Activated CD4-positive, alpha-beta T cell treated with anti-CD3 and anti-CD28 coated beads for 36 hours (primary cell): ENCODE results near the gene IGSF8. TPM values are rescaled to one million over a fixed set of nuclear protein-coding genes. Genes with fewer than 3 reads are reported as not detected.

Source experiments
- ATAC-seq: fragments of 200-7000 bp; cut with Tn5 transposase; one replicate; pipeline ENCODE4 v1.10.0; 2021; ENCODE audit warnings: mild to moderate bottlenecking, moderate library complexity
- CTCF ChIA-PET: fragments of 350-600 bp; sonication (Branson Sonifier 250); formaldehyde crosslinking; loops from one replicate; lab custom pipeline; 2021; ENCODE audit warnings: antibody characterized with exemption; lab: Charles Lee
- POLR2A ChIA-PET: fragments of 350-600 bp; sonication (Branson Sonifier 250); formaldehyde crosslinking; loops from one replicate; lab custom pipeline; 2021; ENCODE audit warnings: antibody characterized with exemption, inconsistent platforms; lab: Charles Lee
- DNase-seq: peaks from one replicate; pipeline ENCODE4 v3.0.0-alpha.2; 2020
- H3K27ac Mint-ChIP-seq: one replicate; pipeline ENCODE4 v1.8.0; 2021; ENCODE audit warnings: mixed read lengths
- H3K27me3 Mint-ChIP-seq: one replicate; pipeline ENCODE4 v1.8.0; 2021; ENCODE audit warnings: mixed read lengths
- H3K36me3 Mint-ChIP-seq: one replicate; pipeline ENCODE4 v1.8.0; 2021; ENCODE audit warnings: low read depth, mixed read lengths
- H3K4me1 Mint-ChIP-seq: one replicate; pipeline ENCODE4 v1.8.0; 2021; ENCODE audit warnings: mixed read lengths
- H3K4me3 Mint-ChIP-seq: one replicate; pipeline ENCODE4 v1.8.0; 2021; ENCODE audit warnings: mild to moderate bottlenecking, moderate library complexity, mixed read lengths
- H3K9me3 Mint-ChIP-seq: one replicate; pipeline ENCODE4 v1.8.0; 2021; ENCODE audit warnings: low read depth, mixed read lengths
- intact Hi-C, 2 experiments: fragments of 100-400 bp; cut with DNase I in 1 of 2; cut with micrococcal nuclease in 1 of 2; formaldehyde crosslinking; loops; one replicate each; pipeline versions ENCODE4 v1.14.2 to v1.15.1; 2022 to 2024; cut with DNase I, micrococcal nuclease
- total RNA-seq, 2 experiments: library from RNA; stranded (reverse); gene quantifications; one replicate each; pipeline ENCODE4 v1.2.3, GENCODE V29; 2021

IGSF8 gene
- total RNA-seq, 2 experiments from 2014 or later, result 29.2 to 33.8 TPM

DNA sequence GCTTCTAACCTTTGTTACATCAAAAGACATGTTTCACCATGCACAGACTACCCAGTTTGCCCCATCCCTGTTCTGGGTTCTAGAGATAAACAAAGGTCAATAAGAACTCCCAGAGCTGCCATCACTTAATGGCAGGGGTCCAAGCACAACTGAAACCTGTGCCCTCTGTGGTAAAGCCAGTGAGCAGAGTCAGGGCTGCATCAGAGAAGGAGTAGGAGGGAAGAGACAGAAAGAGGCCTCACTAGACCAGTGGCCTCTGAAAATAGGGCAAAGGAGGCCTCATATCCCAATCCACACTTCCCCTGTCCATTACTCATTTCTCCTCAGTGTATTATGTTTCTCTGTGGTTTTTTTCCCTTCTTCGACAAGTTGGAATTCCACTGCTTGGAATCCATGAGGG, 27.3 kb upstream of the IGSF8 start:
- Mint-ChIP-seq H3K36me3 (no peaks in the 10 kb centered on the region), H3K4me1 (no peaks in the 10 kb centered on the region), H3K4me3 (no peak overlapping the region), H3K9me3 (no peaks in the 10 kb centered on the region), H3K27me3 (peaks cover 2% of the 10 kb centered on the region), H3K27ac (no peak overlapping the region)
- CTCF ChIA-PET, result no interaction called here
- intact Hi-C loops, result no loop called here
- DNase-seq (no peak), ATAC-seq (no peak)
- POLR2A ChIA-PET, result no interaction called here

DNA sequence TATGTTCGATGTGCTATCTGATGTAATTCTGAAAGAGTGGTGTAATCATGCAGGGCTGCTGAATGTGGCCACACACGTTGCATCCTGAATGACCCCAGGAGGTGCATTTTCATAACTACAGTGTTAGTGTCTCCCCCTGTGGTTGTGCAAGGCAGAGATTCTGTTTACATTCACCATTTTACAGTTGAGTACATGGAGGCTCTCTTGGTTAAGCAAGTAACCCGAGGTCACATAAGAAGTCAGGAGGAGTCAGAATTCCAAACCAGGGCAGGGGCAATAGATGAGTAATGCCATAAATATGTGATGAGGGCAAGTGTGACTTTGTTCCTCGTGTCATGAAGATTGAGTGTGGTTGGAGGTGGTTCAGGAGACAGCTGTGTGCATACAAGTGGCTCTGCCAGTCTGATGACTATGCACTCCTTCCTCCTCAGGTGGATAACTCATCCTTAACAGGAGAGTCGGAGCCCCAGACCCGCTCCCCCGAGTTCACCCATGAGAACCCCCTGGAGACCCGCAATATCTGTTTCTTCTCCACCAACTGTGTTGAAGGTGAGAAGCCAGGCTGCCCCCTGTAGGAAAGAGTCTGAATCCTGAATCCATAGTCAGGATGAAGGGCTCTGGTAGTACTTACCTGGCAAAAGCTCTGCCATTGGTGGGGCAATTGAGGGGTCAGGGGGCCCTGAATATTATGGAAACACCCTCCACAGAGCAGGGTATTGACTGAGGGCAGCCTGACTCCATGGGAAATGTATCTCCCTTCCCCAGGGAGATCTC, 26.5 kb upstream of the IGSF8 start:
- intact Hi-C loops, result no loop called here
- CTCF ChIA-PET, result interaction anchor here (0.7 to 1.0 kb wide), 2 partner anchors 15 to 39 kb away, joined by 3 read pairs; no protein-coding TSS in a partner anchor
- H3K9me3 Mint-ChIP-seq, result no peaks in the 10 kb centered on the region
- H3K4me1 Mint-ChIP-seq, result no peaks in the 10 kb centered on the region
- H3K36me3 Mint-ChIP-seq, result no peaks in the 10 kb centered on the region
- ATAC-seq (no peak), DNase-seq (no peak)
- no peak overlapping the region for H3K4me3 Mint-ChIP-seq
- H3K27me3 Mint-ChIP-seq, result peaks cover 2% of the 10 kb centered on the region
- POLR2A ChIA-PET, result no interaction called here
- no peak overlapping the region for H3K27ac Mint-ChIP-seq

DNA sequence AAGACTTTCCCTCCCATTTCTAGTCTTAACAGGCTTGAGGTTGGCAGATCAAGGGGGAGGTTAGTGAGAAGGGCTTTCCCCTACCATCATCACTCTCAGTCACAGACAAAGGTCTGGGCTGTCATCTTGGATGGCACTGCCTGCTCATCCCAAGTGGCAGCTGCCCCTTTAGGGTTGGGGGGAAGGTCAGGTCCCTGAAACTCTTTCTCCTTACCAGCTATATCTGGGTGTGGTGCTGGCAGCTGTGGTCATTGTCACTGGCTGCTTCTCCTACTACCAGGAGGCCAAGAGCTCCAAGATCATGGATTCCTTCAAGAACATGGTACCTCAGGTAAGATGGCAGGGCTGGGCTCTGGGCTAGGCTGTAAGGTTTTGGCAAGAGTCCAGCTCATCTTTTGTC, 25.3 kb upstream of the IGSF8 start:
- no peaks in the 10 kb centered on the region for H3K27me3 Mint-ChIP-seq
- DNase-seq (no peak), ATAC-seq (no peak)
- H3K4me1 Mint-ChIP-seq, result no peaks in the 10 kb centered on the region
- ChIA-PET POLR2A (no interaction called here), CTCF (interaction anchor here (0.7 to 0.8 kb wide), 2 partner anchors 38 to 382 kb away, joined by 3 read pairs; no protein-coding TSS in a partner anchor)
- no peak overlapping the region for H3K4me3 Mint-ChIP-seq
- no peak overlapping the region for H3K27ac Mint-ChIP-seq
- H3K9me3 Mint-ChIP-seq, result no peaks in the 10 kb centered on the region
- intact Hi-C loops, result no loop called here
- H3K36me3 Mint-ChIP-seq, result no peaks in the 10 kb centered on the region

DNA sequence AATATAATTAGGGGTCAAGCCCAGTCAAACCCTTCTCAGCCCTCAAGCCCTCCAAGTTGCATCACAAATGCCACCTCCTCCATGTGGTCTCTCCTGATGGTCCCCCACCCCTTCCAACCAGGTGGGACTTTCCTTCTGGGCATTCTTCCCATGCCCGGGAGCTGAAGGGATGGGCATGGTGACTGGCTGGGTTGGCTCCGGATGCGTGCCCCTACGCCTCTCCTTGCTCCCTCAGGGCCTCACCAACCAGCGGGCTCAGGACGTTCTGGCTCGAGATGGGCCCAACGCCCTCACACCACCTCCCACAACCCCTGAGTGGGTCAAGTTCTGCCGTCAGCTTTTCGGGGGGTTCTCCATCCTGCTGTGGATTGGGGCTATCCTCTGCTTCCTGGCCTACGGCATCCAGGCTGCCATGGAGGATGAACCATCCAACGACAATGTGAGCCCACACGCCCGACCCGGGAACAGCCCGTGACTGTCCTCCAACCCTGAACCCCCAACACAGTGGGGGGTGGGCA, 24.6 kb upstream of the IGSF8 start:
- ChIA-PET CTCF (no interaction called here), POLR2A (no interaction called here)
- DNase-seq (no peak), ATAC-seq (no peak)
- intact Hi-C loops, result no loop called here
- H3K9me3 Mint-ChIP-seq, result no peaks in the 10 kb centered on the region
- no peak overlapping the region for H3K4me3 Mint-ChIP-seq
- no peaks in the 10 kb centered on the region for H3K36me3 Mint-ChIP-seq
- H3K27ac Mint-ChIP-seq, result no peak overlapping the region
- no peaks in the 10 kb centered on the region for H3K4me1 Mint-ChIP-seq
- H3K27me3 Mint-ChIP-seq, result peaks cover 2% of the 10 kb centered on the region

DNA sequence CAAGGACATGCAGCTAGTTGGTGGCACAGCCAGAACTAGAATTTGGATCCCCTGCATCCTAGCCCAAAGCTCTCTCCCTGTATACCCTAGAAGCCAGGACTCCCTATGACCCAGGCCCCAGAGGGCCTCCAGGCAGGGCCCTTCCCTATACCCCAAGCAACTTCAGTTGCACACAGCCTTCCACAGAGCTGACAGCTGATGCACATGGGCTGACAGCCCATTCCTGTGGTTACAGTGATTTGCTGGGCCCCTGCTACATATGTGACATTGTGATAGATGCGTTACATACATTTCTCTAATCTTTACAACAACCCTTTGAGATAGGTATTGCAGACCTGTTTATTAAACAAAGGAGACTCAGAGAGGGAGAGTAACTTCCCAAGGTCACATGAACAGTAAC, 23.0 kb upstream of the IGSF8 start:
- H3K36me3 Mint-ChIP-seq, result no peaks in the 10 kb centered on the region
- DNase-seq (no peak), ATAC-seq (no peak)
- no peaks in the 10 kb centered on the region for H3K9me3 Mint-ChIP-seq
- H3K4me3 Mint-ChIP-seq, result no peak overlapping the region
- intact Hi-C loops, result no loop called here
- ChIA-PET CTCF (interaction anchor here (1.2 to 1.4 kb wide), 2 partner anchors 18 to 41 kb away, joined by 4 to 5 read pairs; no protein-coding TSS in a partner anchor), POLR2A (no interaction called here)
- H3K27ac Mint-ChIP-seq, result no peak overlapping the region
- peaks cover 7% of the 10 kb centered on the region for H3K27me3 Mint-ChIP-seq
- H3K4me1 Mint-ChIP-seq, result no peaks in the 10 kb centered on the region

DNA sequence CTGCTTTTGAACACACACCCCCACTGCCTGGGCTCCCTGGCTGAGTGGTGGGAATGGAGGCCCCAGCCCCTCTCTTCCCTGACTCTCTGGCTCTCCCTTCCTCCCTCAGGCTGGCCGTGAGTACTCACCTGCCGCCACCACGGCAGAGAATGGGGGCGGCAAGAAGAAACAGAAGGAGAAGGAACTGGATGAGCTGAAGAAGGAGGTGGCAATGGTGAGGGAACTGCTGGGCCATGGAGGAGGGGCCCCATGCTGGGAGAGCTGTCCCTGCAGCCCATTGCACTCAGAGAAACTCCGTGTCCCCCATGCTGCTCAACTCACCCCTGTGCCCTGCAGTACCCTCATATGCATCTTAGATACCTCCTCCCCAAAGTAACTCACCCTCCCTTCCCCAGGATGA, 22.4 kb upstream of the IGSF8 start:
- CTCF ChIA-PET, result interaction anchor here (0.6 to 1.2 kb wide), 2 partner anchors 18 to 918 kb away, joined by 4 read pairs; partner anchors contain the start of gene TSTD1
- Mint-ChIP-seq H3K27me3 (peaks cover 7% of the 10 kb centered on the region), H3K27ac (no peak overlapping the region), H3K9me3 (no peaks in the 10 kb centered on the region), H3K4me1 (no peaks in the 10 kb centered on the region), H3K4me3 (no peak overlapping the region), H3K36me3 (no peaks in the 10 kb centered on the region)
- POLR2A ChIA-PET, result no interaction called here
- intact Hi-C loops, result no loop called here
- ATAC-seq (no peak), DNase-seq (no peak)

DNA sequence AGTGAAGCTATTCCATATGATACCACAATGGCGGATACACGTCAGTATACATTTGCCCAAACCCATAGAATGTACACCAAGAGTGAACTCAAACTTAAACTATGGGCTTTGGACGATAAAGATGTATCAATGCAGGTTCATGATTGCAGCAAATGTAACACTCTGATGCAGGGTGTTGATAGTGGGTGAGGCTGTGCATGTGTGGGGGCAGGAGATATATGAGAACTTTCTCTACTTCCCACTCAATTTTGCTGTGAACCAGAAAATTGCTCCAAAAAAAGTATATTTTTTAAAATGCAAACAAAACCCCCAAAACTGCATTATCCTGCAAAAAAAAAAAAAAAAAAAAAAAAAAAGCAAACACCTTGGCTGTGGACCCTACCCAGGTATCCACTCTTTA, 20.5 kb upstream of the IGSF8 start:
- no peak for ATAC-seq

DNA sequence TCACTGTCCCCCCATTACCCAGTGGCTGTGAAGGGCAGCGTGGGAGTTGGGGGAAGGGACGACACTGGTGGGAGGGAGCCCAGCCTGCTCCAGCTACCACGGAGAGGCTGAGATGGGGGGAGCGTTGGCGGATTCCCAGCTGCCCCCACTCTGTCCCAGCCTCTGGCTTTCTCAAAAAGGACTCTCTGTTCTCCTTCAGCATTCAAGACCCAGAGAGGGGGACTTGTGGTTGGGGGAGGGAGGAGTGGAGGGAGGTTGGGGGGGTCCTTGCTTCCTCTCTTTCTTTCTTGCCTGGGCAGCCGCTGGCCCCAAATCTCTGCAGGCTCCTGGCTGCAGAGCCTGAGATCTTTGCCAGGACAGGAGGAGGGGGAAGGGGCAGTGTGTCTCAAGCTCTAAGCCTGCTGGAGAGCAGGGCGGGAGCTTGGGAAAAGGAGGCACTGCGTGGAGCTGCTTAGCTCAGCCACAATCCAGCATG, 19.3 kb upstream of the IGSF8 start:
- Mint-ChIP-seq H3K27ac (no peak overlapping the region), H3K9me3 (no peaks in the 10 kb centered on the region), H3K4me3 (no peak overlapping the region), H3K36me3 (no peaks in the 10 kb centered on the region), H3K27me3 (peaks cover 9% of the 10 kb centered on the region), H3K4me1 (no peaks in the 10 kb centered on the region)
- intact Hi-C loops, result no loop called here
- DNase-seq, result no peak
- ChIA-PET POLR2A (no interaction called here), CTCF (interaction anchor here (1.8 kb wide), 1 partner anchor 74 kb away, joined by 6 read pairs; no protein-coding TSS in a partner anchor)
- ATAC-seq, result no peak

More for the DNA sequence above, 20.5 kb upstream of the IGSF8 start:
- POLR2A ChIA-PET, result no interaction called here
- no peak overlapping the region for H3K4me3 Mint-ChIP-seq
- no peak for DNase-seq
- no peaks in the 10 kb centered on the region for H3K36me3 Mint-ChIP-seq
- no peaks in the 10 kb centered on the region for H3K9me3 Mint-ChIP-seq
- intact Hi-C loops, result no loop called here
- CTCF ChIA-PET, result no interaction called here
- no peak overlapping the region for H3K27ac Mint-ChIP-seq
- no peaks in the 10 kb centered on the region for H3K4me1 Mint-ChIP-seq
- H3K27me3 Mint-ChIP-seq, result peaks cover 9% of the 10 kb centered on the region

DNA sequence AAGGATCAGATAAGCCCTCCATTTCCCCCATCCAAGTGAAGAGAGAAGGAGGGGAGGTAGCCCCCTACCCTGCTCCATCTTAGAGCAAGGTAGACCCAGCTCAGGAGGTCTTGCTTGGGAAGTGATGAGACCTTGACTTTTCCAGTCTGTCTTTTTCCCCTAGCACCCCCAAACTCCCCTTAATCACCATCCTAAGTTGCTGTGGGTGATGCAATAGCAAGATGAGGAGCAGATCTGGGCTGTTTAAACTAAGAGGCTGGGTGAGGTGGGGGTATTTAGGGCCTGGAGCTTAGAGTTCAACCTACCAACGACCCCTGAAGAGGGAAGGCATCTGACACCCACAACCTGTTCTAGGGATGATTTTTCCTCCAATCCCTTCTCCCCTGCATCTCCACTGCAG, 18.9 kb upstream of the IGSF8 start:
- POLR2A ChIA-PET, result no interaction called here
- intact Hi-C loops, result no loop called here

DNA sequence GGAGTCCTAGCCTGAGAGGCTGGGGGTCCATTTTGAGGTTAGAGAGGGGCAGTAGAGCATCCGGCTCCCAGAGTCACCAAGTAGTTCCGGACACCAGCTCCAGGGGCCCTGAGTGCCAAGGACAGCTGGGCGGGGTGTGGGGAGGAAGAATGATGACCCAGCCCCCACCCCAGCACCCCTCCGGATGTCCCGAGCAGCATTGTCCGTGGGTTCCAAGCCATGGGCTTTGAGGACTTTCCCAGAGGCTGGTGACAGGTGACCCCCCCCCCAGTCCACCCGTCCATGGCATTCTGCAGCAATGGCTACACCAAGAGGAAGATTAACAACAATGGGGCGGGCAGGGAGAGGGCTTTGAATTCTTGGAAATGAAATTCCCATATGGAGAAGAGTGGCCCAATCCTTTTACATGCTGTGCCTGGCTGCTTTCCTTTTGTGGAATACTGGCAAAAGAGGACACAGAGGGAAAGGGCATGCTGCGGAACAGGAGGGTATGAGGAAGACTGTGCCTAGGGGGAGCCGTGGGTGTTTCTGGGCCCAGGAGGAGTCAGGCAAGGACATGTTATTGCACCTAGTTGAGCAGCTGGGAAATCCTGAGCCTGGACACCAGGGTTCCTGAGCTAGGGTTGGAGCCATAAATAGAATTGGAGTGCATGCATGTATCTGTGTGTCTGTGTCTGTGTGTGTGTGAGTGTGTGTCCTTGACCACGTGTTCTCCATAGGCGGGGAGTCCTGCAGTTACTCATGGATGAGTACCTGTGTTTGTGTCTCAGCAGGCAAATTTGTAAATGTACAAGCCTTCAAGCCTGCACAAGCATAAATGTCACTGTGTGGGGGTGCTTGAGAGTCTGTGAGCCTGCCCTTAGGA, 18.1 kb upstream of the IGSF8 start:
- Mint-ChIP-seq H3K27me3 (peaks cover 9% of the 10 kb centered on the region), H3K9me3 (no peaks in the 10 kb centered on the region), H3K27ac (no peak overlapping the region), H3K36me3 (no peaks in the 10 kb centered on the region), H3K4me1 (no peaks in the 10 kb centered on the region), H3K4me3 (no peak overlapping the region)
- ChIA-PET POLR2A (no interaction called here), CTCF (interaction anchor here (1.8 kb wide), 1 partner anchor 75 kb away, joined by 6 read pairs; no protein-coding TSS in a partner anchor)
- intact Hi-C loops, result no loop called here
- ATAC-seq (no peak), DNase-seq (no peak)

More for the DNA sequence above, 18.9 kb upstream of the IGSF8 start:
- Mint-ChIP-seq H3K27me3 (peaks cover 9% of the 10 kb centered on the region), H3K4me3 (no peak overlapping the region), H3K27ac (no peak overlapping the region), H3K4me1 (no peaks in the 10 kb centered on the region), H3K36me3 (no peaks in the 10 kb centered on the region), H3K9me3 (no peaks in the 10 kb centered on the region)
- CTCF ChIA-PET, result interaction anchor here (1.8 kb wide), 1 partner anchor 74 kb away, joined by 6 read pairs; no protein-coding TSS in a partner anchor
- ATAC-seq (no peak), DNase-seq (no peak)

DNA sequence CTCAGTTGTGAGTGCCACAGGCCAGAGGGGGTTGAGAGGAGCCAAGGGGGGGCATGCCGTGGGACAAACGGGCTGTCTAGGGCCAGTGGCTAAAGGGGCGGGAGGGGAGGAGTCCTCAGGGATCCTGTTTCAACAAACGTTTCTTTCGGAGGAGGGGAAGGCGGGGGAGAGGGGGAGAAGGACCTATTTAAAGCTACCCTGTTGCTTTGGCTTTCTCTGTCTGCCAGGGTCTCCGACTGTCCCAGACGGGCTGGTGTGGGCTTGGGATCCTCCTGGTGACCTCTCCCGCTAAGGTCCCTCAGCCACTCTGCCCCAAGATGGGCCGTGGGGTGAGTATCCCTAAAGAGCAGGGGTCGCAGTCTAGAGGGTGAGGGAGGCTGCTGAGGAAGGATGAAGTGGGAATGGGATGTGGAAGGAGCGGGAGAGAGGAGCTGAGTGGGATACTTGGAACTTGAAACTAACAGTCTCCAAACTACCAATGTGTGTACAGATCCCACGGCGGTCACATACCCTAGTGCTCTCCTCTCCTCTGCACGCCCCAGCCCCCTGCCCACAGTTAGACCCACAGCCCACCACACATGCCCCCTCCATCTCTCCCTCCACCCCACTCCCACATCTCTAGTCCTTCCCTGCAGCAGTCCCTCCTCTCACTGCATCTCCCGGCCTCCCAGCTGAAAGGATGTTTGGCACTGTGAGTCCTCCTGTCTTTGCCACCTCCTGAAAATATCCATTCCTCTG, 17.3 kb upstream of the IGSF8 start, which contains the start of gene ATP1A2:
Gene ATP1A2, plus strand, starts transcription at position 215 of the 738 bp plus-strand sequence. Its CDS starts 103 bp downstream, at position 318.
- Mint-ChIP-seq H3K36me3 (no peaks in the 10 kb centered on the region), H3K4me3 (no peak within 1 kb of the TSS), H3K4me1 (no peaks in the 10 kb centered on the region), H3K27ac (no peak within 1 kb of the TSS), H3K27me3 (peaks cover 9% of the 10 kb centered on the region), H3K9me3 (no peaks in the 10 kb centered on the region)
- ATAC-seq (no peak), DNase-seq (no peak)
- POLR2A ChIA-PET, result no interaction called here
- intact Hi-C loops, result no loop called here
- CTCF ChIA-PET, result no interaction called here
